Measurements from ENCODE around the gene VPS9D1.
"Not testable (repeated sequence)": the region's sequence is repeated elsewhere in the genome, so short reads cannot be mapped to it uniquely, and the experiment has no call there.

Gene VPS9D1

GRCh38 chr16:89691986-89692569 is 28.6 kb downstream of the VPS9D1 start:
- no peak for DNase-seq

GRCh38 chr16:89691231-89691985 is 29.3 kb downstream of the VPS9D1 start:
- DNase-seq, result no peak

GRCh38 chr16:89690392-89690901 is 30.3 kb downstream of the VPS9D1 start:
- DNase-seq, result no peak

GRCh38 chr16:89689621-89690020 is 31.1 kb downstream of the VPS9D1 start:
- not testable (repeated sequence) for DNase-seq

- no peak for DNase-seq
Observed at GRCh38 chr16:89689142-89689541, 31.6 kb downstream of the VPS9D1 start.

- no peak for DNase-seq
Observed at GRCh38 chr16:89688395-89688794, 32.3 kb downstream of the VPS9D1 start.

GRCh38 chr16:89687092-89687940 is 33.4 kb downstream of the VPS9D1 start:
- peak; percentile 82 for DNase-seq

- DNase-seq, result peak; percentile 84
Observed at GRCh38 chr16:89686520-89687091, 34.1 kb downstream of the VPS9D1 start, which contains the start of gene CDK10. TSS of gene CDK10 (plus strand) at chr16:89686689. CDS start at chr16:89686711, 22 bp downstream.

- no peak for DNase-seq
Observed at GRCh38 chr16:89685916-89686315, 34.8 kb downstream of the VPS9D1 start.

GRCh38 chr16:89678258-89678657 is 42.4 kb downstream of the VPS9D1 start:
- DNase-seq, result no peak

GRCh38 chr16:89672177-89672941 is 48.3 kb downstream of the VPS9D1 start:
- DNase-seq, result no peak

- DNase-seq, result not testable (repeated sequence)
Observed at GRCh38 chr16:89671565-89671964, 49.1 kb downstream of the VPS9D1 start.

GRCh38 chr16:89670496-89671431 is 49.9 kb downstream of the VPS9D1 start:
- no peak for DNase-seq

GRCh38 chr16:89669755-89670154 is 50.9 kb downstream of the VPS9D1 start:
- no peak for DNase-seq

- no peak for DNase-seq
Observed at GRCh38 chr16:89668790-89669158, 51.9 kb downstream of the VPS9D1 start.

GRCh38 chr16:89667633-89668032 is 53.1 kb downstream of the VPS9D1 start:
- DNase-seq, result no peak

- peak; percentile 17 for DNase-seq
Observed at GRCh38 chr16:89667000-89667399, 53.7 kb downstream of the VPS9D1 start.

GRCh38 chr16:89664238-89664637 is 56.5 kb downstream of the VPS9D1 start:
- not testable (repeated sequence) for DNase-seq

GRCh38 chr16:89661215-89661614 is 59.5 kb downstream of the VPS9D1 start:
- DNase-seq, result no peak

- no peak for DNase-seq
Observed at GRCh38 chr16:89660146-89660545, 60.6 kb downstream of the VPS9D1 start.
